ENCODE measurements around the gene MYOM1.

GRCh38 chr18:3150688-3151087, 69.1 kb downstream of the MYOM1 start:
- TF ChIP-seq POLR2A (IDR thresholded peaks at IDR 0.05) (no peak), CTCF (IDR thresholded peaks at IDR 0.05) (no peak), POLR2AphosphoS5 (IDR thresholded peaks at IDR 0.05) (no peak)
